KMS-11 (cell line): ENCODE data around the gene SDS.

Source experiments
- H2AFZ ChIP-seq: fragments of 200-600 bp; sonication (generic); 2 replicates; pipeline ENCODE4 v1.6.1; 2016; ENCODE audit warnings: antibody characterized with exemption, mixed run types, low read depth
- H3K27ac ChIP-seq: fragments of 200-600 bp; sonication (generic); 2 replicates; pipeline ENCODE4 v1.6.1; 2016; ENCODE audit warnings: mild to moderate bottlenecking, mixed run types
- H3K27me3 ChIP-seq: fragments of 200-600 bp; sonication (generic); 2 replicates; pipeline ENCODE4 v1.6.1; 2017; ENCODE audit warnings: mild to moderate bottlenecking, low read depth, mixed run types, moderate library complexity; ENCODE audit not compliant: insufficient read depth
- H3K36me3 ChIP-seq: fragments of 200-600 bp; sonication (generic); 2 replicates; pipeline ENCODE4 v1.6.1; 2017; ENCODE audit warnings: mild to moderate bottlenecking, mixed run types; ENCODE audit not compliant: insufficient read depth
- H3K4me1 ChIP-seq: fragments of 200-600 bp; sonication (generic); 2 replicates; pipeline ENCODE4 v1.6.1; 2016; ENCODE audit warnings: mild to moderate bottlenecking, low read depth, mixed run types; ENCODE audit not compliant: poor library complexity, severe bottlenecking
- H3K4me2 ChIP-seq: fragments of 200-600 bp; sonication (generic); 2 replicates; pipeline ENCODE4 v1.7.0; 2016; ENCODE audit warnings: mild to moderate bottlenecking, mixed run types
- H3K4me3 ChIP-seq: fragments of 200-600 bp; sonication (generic); IDR thresholded peaks from 2 replicates; pipeline ENCODE4 v1.6.1; 2017; ENCODE audit warnings: low read depth, low read length, mixed read lengths; ENCODE audit not compliant: insufficient read depth
- H3K79me2 ChIP-seq: fragments of 200-600 bp; sonication (generic); 2 replicates; pipeline ENCODE4 v1.6.1; 2016; ENCODE audit warnings: low read depth, mixed run types; ENCODE audit not compliant: insufficient read depth
- H3K9ac ChIP-seq: fragments of 200-600 bp; sonication (generic); 2 replicates; pipeline ENCODE4 v1.6.1; 2016; ENCODE audit warnings: mild to moderate bottlenecking, mixed run types
- H4K20me1 ChIP-seq: fragments of 200-600 bp; sonication (generic); 2 replicates; pipeline ENCODE4 v1.6.1; 2016; ENCODE audit warnings: mild to moderate bottlenecking, mixed run types; ENCODE audit not compliant: insufficient read depth
- TF ChIP-seq, protein P1 (sequence below): fragments of 200-600 bp; sonication (generic); conservative IDR thresholded peaks from 2 replicates; pipeline ENCODE4 v1.6.1; 2017; ENCODE audit warnings: low read depth, mild to moderate bottlenecking, antibody characterized with exemption, low read length, moderate library complexity, mixed read lengths

SDS gene

DNA sequence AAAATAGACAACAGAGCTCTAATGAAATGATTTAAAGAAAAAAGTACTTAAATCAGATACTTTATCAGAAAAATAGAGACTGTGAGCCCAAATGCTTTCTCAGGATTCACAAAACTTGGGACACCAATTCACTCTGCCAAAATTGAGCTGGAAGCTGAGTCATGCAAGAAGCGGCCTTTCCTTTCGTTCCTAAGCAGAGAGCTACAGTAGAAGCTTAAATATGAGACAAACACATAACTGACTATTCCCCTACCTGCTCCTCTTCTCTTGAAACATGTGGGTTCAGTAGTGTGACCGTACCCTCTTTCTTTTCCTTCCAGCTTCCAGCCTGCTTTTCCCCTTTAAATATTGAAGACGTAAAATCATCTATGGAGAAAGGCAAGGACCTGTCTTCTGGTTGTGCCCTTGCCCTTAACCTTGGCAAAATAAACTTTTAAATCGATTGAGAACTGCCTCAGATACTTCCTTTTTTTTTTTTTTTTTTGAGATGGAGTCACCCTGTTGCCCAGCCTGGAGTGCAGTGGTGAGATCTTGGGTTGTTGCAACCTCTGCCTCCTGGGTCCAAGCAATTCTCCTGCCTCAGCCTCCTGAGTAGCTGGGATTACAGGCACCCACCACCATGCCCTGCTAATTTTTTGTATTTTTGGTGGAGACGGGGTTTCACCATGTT lies 4.4 kb upstream of the SDS start:
- Histone ChIP-seq H3K79me2 (no peaks in the 10 kb centered on the region), H3K9ac (no peak overlapping the region), H3K27ac (no peak overlapping the region), H2AFZ (no peak overlapping the region), H3K36me3 (no peaks in the 10 kb centered on the region), H3K27me3 (no peaks in the 10 kb centered on the region), H4K20me1 (no peaks in the 10 kb centered on the region), H3K4me2 (no peak overlapping the region), H3K4me1 (no peaks in the 10 kb centered on the region), H3K4me3 (no peak overlapping the region)
- TF ChIP-seq, protein P1, sequence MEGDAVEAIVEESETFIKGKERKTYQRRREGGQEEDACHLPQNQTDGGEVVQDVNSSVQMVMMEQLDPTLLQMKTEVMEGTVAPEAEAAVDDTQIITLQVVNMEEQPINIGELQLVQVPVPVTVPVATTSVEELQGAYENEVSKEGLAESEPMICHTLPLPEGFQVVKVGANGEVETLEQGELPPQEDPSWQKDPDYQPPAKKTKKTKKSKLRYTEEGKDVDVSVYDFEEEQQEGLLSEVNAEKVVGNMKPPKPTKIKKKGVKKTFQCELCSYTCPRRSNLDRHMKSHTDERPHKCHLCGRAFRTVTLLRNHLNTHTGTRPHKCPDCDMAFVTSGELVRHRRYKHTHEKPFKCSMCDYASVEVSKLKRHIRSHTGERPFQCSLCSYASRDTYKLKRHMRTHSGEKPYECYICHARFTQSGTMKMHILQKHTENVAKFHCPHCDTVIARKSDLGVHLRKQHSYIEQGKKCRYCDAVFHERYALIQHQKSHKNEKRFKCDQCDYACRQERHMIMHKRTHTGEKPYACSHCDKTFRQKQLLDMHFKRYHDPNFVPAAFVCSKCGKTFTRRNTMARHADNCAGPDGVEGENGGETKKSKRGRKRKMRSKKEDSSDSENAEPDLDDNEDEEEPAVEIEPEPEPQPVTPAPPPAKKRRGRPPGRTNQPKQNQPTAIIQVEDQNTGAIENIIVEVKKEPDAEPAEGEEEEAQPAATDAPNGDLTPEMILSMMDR, result no peak

DNA sequence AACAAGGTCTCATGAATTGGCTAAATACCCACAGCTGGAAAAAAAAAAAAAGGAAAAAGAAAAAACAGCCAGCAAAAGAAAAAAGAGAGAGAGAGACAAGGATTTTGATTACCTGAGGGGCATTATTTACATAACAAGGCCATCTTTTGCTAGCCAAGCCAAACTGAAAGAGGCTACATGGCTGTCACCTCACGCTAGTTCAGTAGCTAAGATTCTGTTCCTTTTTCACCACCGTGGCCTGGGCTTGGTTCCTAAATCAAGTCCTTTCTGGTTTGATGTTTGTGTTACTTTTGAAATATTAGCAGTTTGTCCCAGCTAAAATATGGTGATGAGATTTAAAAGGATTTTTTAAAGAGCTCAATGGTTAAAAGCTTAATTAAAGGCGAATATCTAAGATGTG lies 2.0 kb upstream of the SDS start:
- no peak overlapping the region for H3K4me2 ChIP-seq
- H3K4me1 ChIP-seq, result no peaks in the 10 kb centered on the region
- H2AFZ ChIP-seq, result no peak overlapping the region
- H3K27me3 ChIP-seq, result no peaks in the 10 kb centered on the region
- H4K20me1 ChIP-seq, result no peaks in the 10 kb centered on the region
- TF ChIP-seq, protein P1, result no peak
- H3K9ac ChIP-seq, result no peak overlapping the region
- H3K27ac ChIP-seq, result no peak overlapping the region
- H3K79me2 ChIP-seq, result no peaks in the 10 kb centered on the region
- no peak overlapping the region for H3K4me3 ChIP-seq
- H3K36me3 ChIP-seq, result no peaks in the 10 kb centered on the region

DNA sequence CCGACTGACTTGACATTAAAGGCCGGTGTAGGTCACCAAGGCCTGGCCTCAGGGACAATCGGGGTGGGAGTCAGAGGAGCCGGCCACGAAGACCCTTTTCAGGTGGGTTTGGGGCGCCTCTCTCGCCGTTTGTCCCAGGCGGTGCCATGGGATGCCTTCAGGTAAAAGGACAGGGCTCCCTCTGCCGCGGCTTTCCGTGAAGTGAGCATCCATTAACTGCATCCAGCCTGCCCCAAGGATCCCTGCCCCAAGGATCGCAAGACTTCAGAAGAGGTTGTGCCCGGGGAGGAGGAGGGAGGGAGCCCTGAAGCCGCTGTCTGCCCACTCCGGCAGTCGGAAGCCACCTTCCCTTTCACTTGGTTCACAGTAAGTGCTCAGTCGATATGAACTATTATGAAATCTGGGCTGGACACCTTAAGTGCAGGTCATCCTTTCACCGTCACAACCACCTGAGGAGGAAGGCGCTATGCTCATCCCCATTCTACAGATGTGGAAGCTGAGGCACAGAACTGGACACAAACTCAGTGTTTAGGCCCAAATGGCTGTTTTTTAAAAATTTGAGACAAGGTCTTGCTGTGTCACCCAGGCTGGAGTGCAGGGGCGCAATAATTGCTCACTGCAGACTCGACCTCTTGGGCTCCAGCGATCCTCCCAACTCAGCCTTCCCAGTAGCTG lies 964 bp downstream of the SDS start:
- no peaks in the 10 kb centered on the region for H3K36me3 ChIP-seq
- no peak overlapping the region for H2AFZ ChIP-seq
- H3K4me2 ChIP-seq, result no peak overlapping the region
- H3K9ac ChIP-seq, result no peak overlapping the region
- H4K20me1 ChIP-seq, result no peaks in the 10 kb centered on the region
- H3K27ac ChIP-seq, result no peak overlapping the region
- no peaks in the 10 kb centered on the region for H3K27me3 ChIP-seq
- TF ChIP-seq, protein P1, result no peak
- H3K4me1 ChIP-seq, result no peaks in the 10 kb centered on the region
- H3K4me3 ChIP-seq, result no peak overlapping the region
- H3K79me2 ChIP-seq, result no peaks in the 10 kb centered on the region

DNA sequence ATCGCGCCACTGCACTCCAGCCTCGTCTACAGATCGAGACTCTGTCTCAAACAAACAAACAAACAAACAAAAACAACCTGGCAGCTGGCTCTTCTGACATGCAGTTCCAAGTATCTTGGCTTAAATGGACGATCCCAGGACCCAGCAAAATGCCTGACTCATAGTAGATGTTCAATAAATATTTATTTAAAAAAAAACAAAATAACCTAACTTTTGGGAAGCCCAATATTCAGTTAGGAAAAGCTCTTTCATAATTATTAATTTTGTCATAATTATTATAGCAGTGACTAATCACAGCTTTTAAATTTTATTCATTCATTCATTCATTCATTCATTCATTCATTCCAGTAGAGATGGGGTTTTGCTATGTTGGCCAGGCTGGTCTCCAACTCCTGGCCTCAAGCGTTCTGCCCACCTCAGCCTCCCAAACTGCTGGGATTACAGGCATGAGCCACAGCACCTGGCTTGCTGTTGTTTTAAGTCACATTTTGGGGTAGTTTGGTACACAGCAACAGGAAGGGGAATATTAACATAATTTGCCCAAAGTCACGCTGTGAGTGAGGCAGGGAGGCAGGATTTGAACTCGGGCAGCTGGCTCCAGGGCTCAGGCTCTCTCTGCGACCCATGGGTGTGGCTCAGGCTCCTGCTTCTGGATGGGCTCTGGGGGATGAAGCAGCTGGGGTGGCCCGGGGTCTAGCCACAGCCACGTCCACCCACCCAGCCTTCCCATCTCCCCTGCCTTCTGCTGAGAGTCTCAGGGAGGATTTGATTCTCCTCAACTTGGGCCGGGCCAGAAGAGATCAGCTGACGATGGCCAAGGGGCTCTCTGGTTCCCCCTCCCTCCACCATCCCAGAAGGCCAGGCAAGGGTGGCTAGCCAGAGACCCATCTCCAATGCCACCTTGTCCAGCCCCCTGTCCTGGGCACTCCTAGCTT lies 2.4 kb downstream of the SDS start:
- Histone ChIP-seq H3K36me3 (no peaks in the 10 kb centered on the region), H3K27ac (no peak overlapping the region), H4K20me1 (no peaks in the 10 kb centered on the region), H3K27me3 (no peaks in the 10 kb centered on the region), H3K4me2 (no peak overlapping the region), H2AFZ (no peak overlapping the region), H3K9ac (no peak overlapping the region), H3K79me2 (no peaks in the 10 kb centered on the region), H3K4me1 (no peaks in the 10 kb centered on the region), H3K4me3 (no peak overlapping the region)
- TF ChIP-seq, protein P1, result no peak
